WI38 (cell line): ENCODE results near the gene DYNC1LI1.

Experiments
- H3K4me3 ChIP-seq: 2 replicates; pipeline ENCODE4 v1.5.1; 2011; ENCODE audit warnings: low read depth, mild to moderate bottlenecking, control low read depth, low read length
- CTCF ChIP-seq: IDR thresholded peaks from 2 replicates; pipeline ENCODE4 v1.5.1; 2012; ENCODE audit warnings: low read depth, mild to moderate bottlenecking, control low read depth, low read length

Gene DYNC1LI1

GRCh38 chr3:32553459-32553858 lies 17.2 kb downstream of the DYNC1LI1 start:
- TF ChIP-seq CTCF, result no peak

GRCh38 chr3:32552013-32552412 lies 18.6 kb downstream of the DYNC1LI1 start:
- H3K4me3 ChIP-seq, result no peak overlapping the region
- no peak for TF ChIP-seq CTCF

More at GRCh38 chr3:32553459-32553858, 17.2 kb downstream of the DYNC1LI1 start:
- H3K4me3 ChIP-seq, result no peak overlapping the region

- TF ChIP-seq CTCF, result no peak
- no peak overlapping the region for H3K4me3 ChIP-seq
Measured at GRCh38 chr3:32551496-32551895, 19.2 kb downstream of the DYNC1LI1 start.

GRCh38 chr3:32551087-32551486 lies 19.6 kb downstream of the DYNC1LI1 start:
- no peak for TF ChIP-seq CTCF
- H3K4me3 ChIP-seq, result no peak overlapping the region

GRCh38 chr3:32545305-32545704 lies 25.4 kb downstream of the DYNC1LI1 start:
- no peak overlapping the region for H3K4me3 ChIP-seq
- no peak for TF ChIP-seq CTCF

- H3K4me3 ChIP-seq, result no peak overlapping the region
- no peak for TF ChIP-seq CTCF
Measured at GRCh38 chr3:32544894-32545293, 25.8 kb downstream of the DYNC1LI1 start.

- no peak for TF ChIP-seq CTCF
- H3K4me3 ChIP-seq, result no peak overlapping the region
Measured at GRCh38 chr3:32542807-32543206, 27.9 kb downstream of the DYNC1LI1 start.
